ENCODE measurements around the gene MC5R. TPM values are rescaled to one million over a fixed set of nuclear protein-coding genes. Genes with fewer than 3 reads are reported as not detected.

The MC5R gene
- total RNA-seq, 4 donors from 2014 or later = 0.26 TPM; not detected in 3

DNA sequence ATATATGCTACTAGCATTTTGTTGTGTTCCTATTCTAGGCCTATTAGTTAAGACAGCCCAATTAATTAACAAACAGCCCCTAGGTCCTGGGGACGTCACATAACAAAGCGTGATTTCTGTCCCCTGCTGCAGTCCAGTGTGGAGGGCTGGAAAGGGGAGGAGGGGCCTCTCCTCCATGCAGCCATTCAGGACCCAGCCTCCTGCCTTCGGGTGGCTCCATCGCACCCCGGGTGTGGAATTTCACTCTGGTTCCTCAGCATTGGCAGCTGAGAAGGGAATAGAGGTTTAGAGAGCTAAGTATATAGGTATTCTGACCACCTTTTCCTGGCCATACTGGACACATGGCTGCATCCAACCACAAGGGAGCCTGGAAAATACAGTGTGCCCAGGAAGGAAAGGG is 49.0 kb downstream of the MC5R start:
- H3K27ac ChIP-seq = no peak overlapping the region
- H3K27me3 ChIP-seq = peaks cover 41% of the 10 kb centered on the region
- WGBS = 61% methylated on average over 5 of the region's 5 CpGs
- H3K4me3 ChIP-seq = no peak overlapping the region
- H3K4me1 ChIP-seq = no peaks in the 10 kb centered on the region
- TF ChIP-seq EP300 (IDR thresholded peaks at IDR 0.05) (no peak), POLR2AphosphoS5 (IDR thresholded peaks at IDR 0.05) (no peak), POLR2A (IDR thresholded peaks at IDR 0.05) (no peak)
- TF ChIP-seq, protein P1, sequence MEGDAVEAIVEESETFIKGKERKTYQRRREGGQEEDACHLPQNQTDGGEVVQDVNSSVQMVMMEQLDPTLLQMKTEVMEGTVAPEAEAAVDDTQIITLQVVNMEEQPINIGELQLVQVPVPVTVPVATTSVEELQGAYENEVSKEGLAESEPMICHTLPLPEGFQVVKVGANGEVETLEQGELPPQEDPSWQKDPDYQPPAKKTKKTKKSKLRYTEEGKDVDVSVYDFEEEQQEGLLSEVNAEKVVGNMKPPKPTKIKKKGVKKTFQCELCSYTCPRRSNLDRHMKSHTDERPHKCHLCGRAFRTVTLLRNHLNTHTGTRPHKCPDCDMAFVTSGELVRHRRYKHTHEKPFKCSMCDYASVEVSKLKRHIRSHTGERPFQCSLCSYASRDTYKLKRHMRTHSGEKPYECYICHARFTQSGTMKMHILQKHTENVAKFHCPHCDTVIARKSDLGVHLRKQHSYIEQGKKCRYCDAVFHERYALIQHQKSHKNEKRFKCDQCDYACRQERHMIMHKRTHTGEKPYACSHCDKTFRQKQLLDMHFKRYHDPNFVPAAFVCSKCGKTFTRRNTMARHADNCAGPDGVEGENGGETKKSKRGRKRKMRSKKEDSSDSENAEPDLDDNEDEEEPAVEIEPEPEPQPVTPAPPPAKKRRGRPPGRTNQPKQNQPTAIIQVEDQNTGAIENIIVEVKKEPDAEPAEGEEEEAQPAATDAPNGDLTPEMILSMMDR (IDR thresholded peaks at IDR 0.05) = no peak
- H3K36me3 ChIP-seq = no peaks in the 10 kb centered on the region
- DNase-seq (ENCODE audit: low spot score in 2 of 2) = no peak
- no peaks in the 10 kb centered on the region for H3K9me3 ChIP-seq

DNA sequence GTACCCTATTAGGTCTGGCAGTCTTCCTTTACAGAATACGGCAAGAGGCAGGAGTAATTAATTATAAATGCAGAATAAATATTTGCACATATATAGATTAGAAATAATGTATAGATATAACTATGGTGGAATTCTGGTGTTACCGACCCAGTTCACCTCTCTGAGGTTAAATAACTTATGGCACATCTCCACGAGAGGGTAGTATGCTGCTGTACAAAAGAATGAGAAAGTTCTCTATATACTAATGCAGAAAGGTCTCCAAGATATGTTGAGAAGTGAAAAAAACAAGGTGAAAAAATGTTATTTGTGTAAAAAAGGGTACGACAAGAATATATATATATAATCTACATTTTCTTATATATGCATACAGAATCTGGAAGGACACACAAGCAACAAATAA is 50.6 kb downstream of the MC5R start:
- H3K4me1 ChIP-seq = no peaks in the 10 kb centered on the region
- H3K27ac ChIP-seq = no peak overlapping the region
- no peak overlapping the region for H3K4me3 ChIP-seq
- H3K36me3 ChIP-seq = no peaks in the 10 kb centered on the region
- TF ChIP-seq POLR2A (IDR thresholded peaks at IDR 0.05) = no peak
- TF ChIP-seq EP300 (IDR thresholded peaks at IDR 0.05) = no peak
- no peak for TF ChIP-seq POLR2AphosphoS5 (IDR thresholded peaks at IDR 0.05)
- TF ChIP-seq, protein P1 (IDR thresholded peaks at IDR 0.05) = no peak
- WGBS = 80% methylated on average over 4 of the region's 4 CpGs
- H3K27me3 ChIP-seq = peaks cover 27% of the 10 kb centered on the region
- H3K9me3 ChIP-seq = no peaks in the 10 kb centered on the region
- DNase-seq (ENCODE audit: low spot score in 2 of 2) = no peak

Other genes starting within 250 kb of the MC5R start
- 1 to 10 TPM; 6.8 to 9.5 (median 8.4) TPM for gene FAM210A, start 97.6 kb upstream of the MC5R start, total RNA-seq
- 10 to 100 TPM; 18.1 to 29.1 (median 23.7) TPM for gene RNMT, start 97.5 kb upstream of the MC5R start, total RNA-seq
- not detected for gene MC2R, start 91.4 kb downstream of the MC5R start, total RNA-seq